Brain microvascular endothelial cell (primary cell): ENCODE data around the gene HSH2D.

Experiments
- DNase-seq: peaks from one replicate; pipeline ENCODE4 v3.0.0-alpha.2; 2020
- H3K27ac ChIP-seq: fragments of 250-450 bp; sonication (Bioruptor Pico); 2 replicates; pipeline ENCODE4 v1.5.1; 2020; ENCODE audit warnings: mild to moderate bottlenecking, moderate library complexity
- H3K27me3 ChIP-seq: fragments of 250-450 bp; sonication (Bioruptor Pico); replicated peaks from 2 replicates; pipeline ENCODE4 v1.5.1; 2020; ENCODE audit warnings: mild to moderate bottlenecking
- H3K36me3 ChIP-seq: fragments of 250-450 bp; sonication (Bioruptor Pico); replicated peaks from 2 replicates; pipeline ENCODE4 v1.5.1; 2020; ENCODE audit warnings: mild to moderate bottlenecking
- H3K4me3 ChIP-seq: 2 replicates; pipeline ENCODE4 v1.5.1; 2011; ENCODE audit warnings: low read depth, mild to moderate bottlenecking, control low read depth, low read length, moderate library complexity
- CTCF ChIP-seq: IDR thresholded peaks from 2 replicates; pipeline ENCODE4 v1.5.1; 2011; ENCODE audit warnings: low read depth, mild to moderate bottlenecking, moderate library complexity, low read length, control low read depth, inconsistent platforms; ENCODE audit errors: missing control alignments
- in situ Hi-C: cut with HindIII; loops from 2 replicates; pipeline ENCODE4 v1.10.0; 2017; ENCODE audit warnings: low sequenced_read_pairs, low pct_ligation_motif_present

Gene HSH2D

GRCh38 chr19:16197188-16197621, 53.7 kb downstream of the HSH2D start:
- Histone ChIP-seq H3K36me3 (peaks cover 8% of the 10 kb centered on the region), H3K27me3 (no peaks in the 10 kb centered on the region), H3K27ac (peak overlapping the region; percentile 65), H3K4me3 (peak overlapping the region; percentile 97)
- peak; percentile 61 for DNase-seq
- TF ChIP-seq CTCF: no peak
- in situ Hi-C loops: no loop called here

- peak within 1 kb of the TSS; percentile 65 for H3K27ac ChIP-seq
- peak within 1 kb of the TSS; percentile 97 for H3K4me3 ChIP-seq
- peaks cover 11% of the 10 kb centered on the region for H3K36me3 ChIP-seq
- no peaks in the 10 kb centered on the region for H3K27me3 ChIP-seq
- peak; percentile 94 for DNase-seq
- no peak for TF ChIP-seq CTCF
- in situ Hi-C loops: no loop called here
Observed at GRCh38 chr19:16197622-16198369, 54.3 kb downstream of the HSH2D start, which contains the start of gene AP1M1. AP1M1 (plus strand) TSS chr19:16197911; CDS start chr19:16198027, 116 bp downstream.

GRCh38 chr19:16198370-16198651, 54.8 kb downstream of the HSH2D start:
- Histone ChIP-seq H3K27me3 (no peaks in the 10 kb centered on the region), H3K36me3 (peaks cover 17% of the 10 kb centered on the region), H3K4me3 (peak overlapping the region; percentile 97), H3K27ac (peak overlapping the region; percentile 65)
- in situ Hi-C loops: no loop called here
- TF ChIP-seq CTCF: no peak
- no peak for DNase-seq

GRCh38 chr19:16199275-16199932, 55.9 kb downstream of the HSH2D start:
- H3K27ac ChIP-seq: no peak overlapping the region
- no peak for DNase-seq
- H3K36me3 ChIP-seq: peaks cover 26% of the 10 kb centered on the region
- peak overlapping the region; percentile 1 for H3K4me3 ChIP-seq
- TF ChIP-seq CTCF: no peak
- no peaks in the 10 kb centered on the region for H3K27me3 ChIP-seq
- in situ Hi-C loops: no loop called here

- TF ChIP-seq CTCF: no peak
- peaks cover 32% of the 10 kb centered on the region for H3K36me3 ChIP-seq
- H3K27ac ChIP-seq: no peak overlapping the region
- no peak for DNase-seq
- in situ Hi-C loops: no loop called here
- H3K27me3 ChIP-seq: no peaks in the 10 kb centered on the region
- H3K4me3 ChIP-seq: no peak overlapping the region
Observed at GRCh38 chr19:16200038-16201010, 56.8 kb downstream of the HSH2D start.
